Activated B cell treated with CpG ODN at 0.5 μM for 24 hours (primary cell): ENCODE measurements around the gene CAMTA1. TPM values are rescaled to one million over a fixed set of nuclear protein-coding genes. Genes with fewer than 3 reads are reported as not detected.

ENCODE experiments used
- ATAC-seq: fragments of 200-7000 bp; cut with Tn5 transposase; one replicate; pipeline ENCODE4 v1.10.0; 2021; ENCODE audit warnings: low read depth, mild to moderate bottlenecking, moderate library complexity
- CTCF ChIA-PET: fragments of 350-600 bp; sonication (Branson Sonifier 250); formaldehyde crosslinking; loops from one replicate; lab custom pipeline; 2021; ENCODE audit warnings: antibody characterized with exemption; lab: Charles Lee
- POLR2A ChIA-PET: fragments of 350-600 bp; sonication (Branson Sonifier 250); formaldehyde crosslinking; loops from one replicate; lab custom pipeline; 2021; ENCODE audit warnings: antibody characterized with exemption; lab: Charles Lee
- DNase-seq: peaks from one replicate; pipeline ENCODE4 v3.0.0; 2022
- H3K27ac Mint-ChIP-seq: one replicate; pipeline ENCODE4 v1.8.0; 2020; ENCODE audit warnings: mixed read lengths
- H3K27me3 Mint-ChIP-seq: one replicate; pipeline ENCODE4 v1.8.0; 2021; ENCODE audit warnings: mixed read lengths
- H3K36me3 Mint-ChIP-seq: one replicate; pipeline ENCODE4 v1.8.0; 2021; ENCODE audit warnings: low read depth, mixed read lengths
- H3K4me1 Mint-ChIP-seq: one replicate; pipeline ENCODE4 v1.8.0; 2021; ENCODE audit warnings: mixed read lengths
- H3K4me3 Mint-ChIP-seq: one replicate; pipeline ENCODE4 v1.8.0; 2020; ENCODE audit warnings: mild to moderate bottlenecking, mixed read lengths
- H3K9me3 Mint-ChIP-seq: one replicate; pipeline ENCODE4 v1.8.0; 2020; ENCODE audit warnings: mixed read lengths
- CTCF ChIP-seq: fragments of 200-600 bp; IDR thresholded peaks from one replicate; pipeline ENCODE4 v1.8.0; 2022; ENCODE audit warnings: antibody characterized with exemption, mild to moderate bottlenecking
- intact Hi-C: fragments of 100-400 bp; cut with micrococcal nuclease; formaldehyde crosslinking; loops from one replicate; pipeline ENCODE4 v1.15.1; 2024
- total RNA-seq: library from RNA; stranded (reverse); gene quantifications from 2 replicates; pipeline ENCODE4 v1.2.3, GENCODE V29; 2022

Gene CAMTA1
- total RNA-seq, 1 donor from 2014 or later, result 49.8 TPM

- Mint-ChIP-seq H3K36me3 (no peaks in the 10 kb centered on the region), H3K27ac (no peak overlapping the region), H3K4me1 (no peaks in the 10 kb centered on the region), H3K27me3 (no peaks in the 10 kb centered on the region), H3K4me3 (no peak overlapping the region), H3K9me3 (no peaks in the 10 kb centered on the region)
- DNase-seq, result no peak
- no peak for TF ChIP-seq CTCF
- ATAC-seq, result no peak
- ChIA-PET POLR2A (no interaction called here), CTCF (no interaction called here)
- intact Hi-C loops, result no loop called here
These were observed 772.1 kb downstream of the CAMTA1 start for GRCh38 chr1:7557301-7557891.

GRCh38 chr1:7558041-7558461 lies 772.8 kb downstream of the CAMTA1 start:
- ChIA-PET CTCF (no interaction called here), POLR2A (no interaction called here)
- no peaks in the 10 kb centered on the region for H3K9me3 Mint-ChIP-seq
- H3K4me1 Mint-ChIP-seq, result no peaks in the 10 kb centered on the region
- H3K27ac Mint-ChIP-seq, result no peak overlapping the region
- DNase-seq (no peak), ATAC-seq (no peak)
- no peaks in the 10 kb centered on the region for H3K36me3 Mint-ChIP-seq
- H3K27me3 Mint-ChIP-seq, result no peaks in the 10 kb centered on the region
- intact Hi-C loops, result no loop called here
- no peak for TF ChIP-seq CTCF
- no peak overlapping the region for H3K4me3 Mint-ChIP-seq

GRCh38 chr1:7558481-7558880 lies 773.2 kb downstream of the CAMTA1 start:
- Mint-ChIP-seq H3K27ac (no peak overlapping the region), H3K4me1 (no peaks in the 10 kb centered on the region), H3K9me3 (no peaks in the 10 kb centered on the region), H3K27me3 (peaks cover under 1% of the 10 kb centered on the region), H3K4me3 (no peak overlapping the region), H3K36me3 (no peaks in the 10 kb centered on the region)
- ATAC-seq (no peak), DNase-seq (no peak)
- intact Hi-C loops, result no loop called here
- no peak for TF ChIP-seq CTCF
- ChIA-PET POLR2A (no interaction called here), CTCF (no interaction called here)

- POLR2A ChIA-PET, result no interaction called here
These were observed 773.9 kb downstream of the CAMTA1 start for GRCh38 chr1:7558921-7559869.

More at GRCh38 chr1:7558921-7559869, 773.9 kb downstream of the CAMTA1 start:
- H3K4me1 Mint-ChIP-seq, result no peaks in the 10 kb centered on the region
- intact Hi-C loops, result no loop called here
- H3K27me3 Mint-ChIP-seq, result peaks cover 2% of the 10 kb centered on the region
- no peaks in the 10 kb centered on the region for H3K36me3 Mint-ChIP-seq
- H3K4me3 Mint-ChIP-seq, result no peak overlapping the region
- H3K9me3 Mint-ChIP-seq, result no peaks in the 10 kb centered on the region
- TF ChIP-seq CTCF, result no peak
- ATAC-seq, result no peak
- no peak overlapping the region for H3K27ac Mint-ChIP-seq
- CTCF ChIA-PET, result no interaction called here
- DNase-seq, result no peak
